Ecto neural progenitor cell (in vitro differentiated cells): ENCODE data around the gene C13orf46.
"Not testable (repeated sequence)": the region's sequence is repeated elsewhere in the genome, so short reads cannot be mapped to it uniquely, and the experiment has no call there.

Experiments
- DNase-seq: peaks from one replicate; pipeline ENCODE4 v3.0.0-alpha.2; 2018; ENCODE audit warnings: low spot score

Gene C13orf46

GRCh38 chr13:113923376-113924063, 50.4 kb downstream of the C13orf46 start:
- no peak for DNase-seq

GRCh38 chr13:113922412-113923118, 51.3 kb downstream of the C13orf46 start:
- DNase-seq = no peak

GRCh38 chr13:113921763-113922162, 52.1 kb downstream of the C13orf46 start:
- no peak for DNase-seq

- DNase-seq = peak; percentile 32
Observed at GRCh38 chr13:113920606-113921286, 53.1 kb downstream of the C13orf46 start.

DNA sequence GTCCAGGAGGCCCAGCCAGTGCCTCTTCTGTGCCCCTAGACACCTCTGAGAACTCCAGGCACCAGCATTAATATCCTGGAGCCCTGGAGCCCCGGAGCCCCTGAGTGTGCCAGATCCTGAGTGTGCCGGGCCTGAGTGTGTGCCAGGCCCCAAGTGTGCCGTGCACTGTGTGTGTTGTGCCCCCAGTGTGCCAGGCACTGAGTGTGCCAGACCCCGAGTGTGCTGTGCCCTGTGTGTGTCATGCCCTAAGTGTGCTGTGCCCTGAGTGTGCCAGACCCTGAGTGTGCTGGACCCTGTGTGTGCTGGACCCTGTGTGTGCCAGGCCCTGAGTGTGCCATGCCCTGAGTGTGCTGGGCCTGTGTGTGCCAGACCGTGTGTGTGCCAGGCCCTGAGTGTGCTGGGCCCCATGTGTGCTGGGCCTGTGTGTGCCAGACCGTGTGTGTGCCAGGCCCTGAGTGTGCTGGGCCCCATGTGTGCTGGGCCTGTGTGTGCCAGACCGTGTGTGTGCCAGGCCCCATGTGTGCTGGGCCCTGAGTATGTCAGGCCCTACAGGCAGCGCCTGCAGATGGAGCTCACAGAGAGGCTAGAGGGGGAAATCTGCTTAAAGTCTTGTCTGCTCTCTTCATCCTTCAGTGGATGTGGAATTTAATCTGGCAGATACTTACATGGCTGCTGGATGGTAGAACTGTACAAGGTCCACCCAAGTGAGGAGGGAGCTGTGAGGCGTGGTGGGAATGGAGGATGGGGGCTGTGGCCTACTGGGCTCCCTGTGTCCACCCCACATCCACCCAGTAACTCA, 53.9 kb downstream of the C13orf46 start:
- DNase-seq = no peak

- DNase-seq = no peak
Observed at GRCh38 chr13:113918981-113919701, 54.7 kb downstream of the C13orf46 start.

GRCh38 chr13:113918580-113918979, 55.3 kb downstream of the C13orf46 start:
- DNase-seq = no peak

GRCh38 chr13:113917594-113918371, 56.1 kb downstream of the C13orf46 start:
- DNase-seq = no peak

GRCh38 chr13:113917096-113917495, 56.8 kb downstream of the C13orf46 start:
- DNase-seq = no peak

GRCh38 chr13:113916330-113916815, 57.5 kb downstream of the C13orf46 start:
- DNase-seq = no peak

DNA sequence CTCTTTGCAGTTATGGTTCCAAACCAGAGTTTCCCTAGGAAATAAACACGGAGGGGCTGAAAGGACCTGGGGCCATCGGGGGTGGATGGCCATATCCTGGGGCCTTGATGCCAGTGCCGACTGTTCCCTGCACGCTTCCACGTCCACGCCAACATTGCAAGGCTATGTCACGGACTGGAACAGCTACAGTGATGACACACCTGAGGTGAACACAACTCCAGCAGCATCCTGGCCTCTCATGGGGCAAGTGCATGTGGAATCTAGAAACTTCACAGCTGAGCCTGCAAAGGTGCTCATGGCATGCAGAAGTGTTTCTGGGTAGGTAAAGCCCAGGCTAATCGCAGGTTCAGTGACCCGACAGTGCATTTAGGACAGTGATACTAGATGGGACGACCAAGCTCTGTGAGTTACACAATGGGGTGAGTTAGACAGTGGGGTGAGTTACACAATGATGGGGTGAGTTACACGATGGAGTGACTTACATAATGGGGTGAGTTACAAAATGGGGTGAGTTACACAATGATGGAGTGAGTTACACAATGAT, 58.0 kb downstream of the C13orf46 start:
- no peak for DNase-seq

DNA sequence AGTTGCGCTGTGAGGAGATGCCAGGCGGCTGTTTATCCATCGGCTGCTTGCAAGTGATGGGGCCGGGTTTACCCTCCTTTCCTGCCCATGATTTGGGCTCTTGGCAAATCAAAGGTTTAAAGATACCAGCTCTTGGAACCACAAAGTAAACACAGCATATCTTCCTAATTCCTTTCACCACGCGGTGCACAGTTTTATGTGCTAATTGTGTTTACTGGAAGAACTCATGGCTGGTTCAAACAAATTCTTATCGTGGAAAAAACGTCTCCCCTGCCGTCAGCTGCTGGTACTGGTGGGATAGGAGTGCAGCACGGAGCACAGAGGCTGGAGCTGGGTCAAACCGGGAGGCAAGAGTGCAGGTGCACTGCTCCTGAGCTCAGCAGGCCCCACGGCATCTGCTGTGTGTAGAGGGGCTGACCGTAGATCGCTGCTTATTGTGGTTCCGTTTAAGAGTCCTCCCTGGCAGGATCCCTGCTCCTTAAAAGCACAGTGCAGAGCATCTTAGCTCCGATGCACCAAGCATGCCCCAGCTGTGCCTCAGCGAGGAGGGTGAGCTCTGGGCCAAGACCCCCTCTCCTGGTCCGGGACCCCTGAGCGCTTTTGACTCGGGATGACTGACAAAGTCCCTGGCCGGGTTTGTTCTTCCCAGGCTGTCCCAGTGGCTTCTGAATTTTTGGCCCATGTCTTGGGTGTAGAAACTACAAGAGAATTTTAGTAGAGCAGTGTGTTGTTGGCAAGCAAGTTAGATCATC, 58.7 kb downstream of the C13orf46 start:
- no peak for DNase-seq

GRCh38 chr13:113914333-113915011, 59.4 kb downstream of the C13orf46 start:
- no peak for DNase-seq

DNA sequence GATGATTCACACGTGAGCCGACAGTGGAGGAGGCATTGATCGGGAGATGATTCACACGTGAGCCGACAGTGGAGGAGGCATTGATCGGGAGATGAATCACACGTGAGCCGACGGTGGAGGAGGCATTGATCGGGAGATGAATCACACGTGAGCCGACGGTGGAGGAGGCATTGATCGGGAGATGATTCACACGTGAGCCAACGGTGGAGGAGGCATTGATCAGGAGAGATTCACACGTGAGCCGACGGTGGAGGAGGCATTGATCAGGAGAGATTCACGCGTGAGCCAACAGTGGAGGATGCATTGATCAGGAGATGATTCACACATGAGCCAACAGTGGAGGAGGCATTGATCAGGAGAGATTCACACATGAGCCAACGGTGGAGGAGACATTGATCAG, 60.0 kb downstream of the C13orf46 start:
- DNase-seq = not testable (repeated sequence)

- not testable (repeated sequence) for DNase-seq
Observed at GRCh38 chr13:113913408-113913807, 60.5 kb downstream of the C13orf46 start.

GRCh38 chr13:113912596-113912995, 61.3 kb downstream of the C13orf46 start:
- DNase-seq = no peak

- DNase-seq = no peak
Observed at GRCh38 chr13:113907635-113908617, 66.0 kb downstream of the C13orf46 start.

- DNase-seq = no peak
Observed at GRCh38 chr13:113906571-113906970, 67.3 kb downstream of the C13orf46 start.
